Naive thymus-derived CD4-positive, alpha-beta T cell (primary cell): ENCODE data around the gene LRRC47. TPM values are rescaled to one million over a fixed set of nuclear protein-coding genes. Genes with fewer than 3 reads are reported as not detected.

Experiments used
- ATAC-seq: fragments of 150-1000 bp; cut with Tn5 transposase; 2 replicates; pipeline ENCODE4 v1.10.0; 2021; ENCODE audit warnings: mild to moderate bottlenecking, moderate library complexity
- CTCF ChIA-PET: fragments of 350-600 bp; sonication (Branson Sonifier 250); formaldehyde crosslinking; loops from one replicate; lab custom pipeline; 2021; ENCODE audit warnings: antibody characterized with exemption; lab: Charles Lee
- POLR2A ChIA-PET: fragments of 350-600 bp; sonication (Branson Sonifier 250); formaldehyde crosslinking; loops from one replicate; lab custom pipeline; 2021; ENCODE audit warnings: antibody characterized with exemption, inconsistent platforms; lab: Charles Lee
- DNase-seq, 9 donors: peaks; one replicate each; pipeline versions ENCODE4 v3.0.0 to v3.0.0-alpha.2; 2020 to 2022; ENCODE audit warnings: mixed read lengths in 1 of 9
- H3K27ac ChIP-seq: one replicate; pipeline ENCODE4 v1.7.0; 2013; ENCODE audit warnings: mild to moderate bottlenecking, low read depth, low read length, moderate library complexity
- H3K27me3 ChIP-seq, 2 donors: one replicate each; pipeline ENCODE4 v1.7.0; 2013; ENCODE audit warnings: low read length in 2 of 2, mild to moderate bottlenecking in 2 of 2, moderate library complexity in 2 of 2; ENCODE audit not compliant: control insufficient read depth in 2 of 2, insufficient read depth in 2 of 2
- H3K36me3 ChIP-seq, 3 experiments: 1 replicate in 2 of 3; 2 replicates in 1 of 3; pipeline ENCODE4 v1.7.0; 2013; ENCODE audit warnings: low read length in 3 of 3, mild to moderate bottlenecking in 3 of 3, moderate library complexity in 1 of 3; ENCODE audit not compliant: insufficient read depth in 3 of 3, control insufficient read depth in 2 of 3
- H3K4me1 ChIP-seq, 2 donors: one replicate each; pipeline ENCODE4 v1.7.0; 2013; ENCODE audit warnings: low read length in 2 of 2, mild to moderate bottlenecking in 2 of 2, moderate library complexity in 1 of 2; ENCODE audit not compliant: control insufficient read depth in 2 of 2, insufficient read depth in 2 of 2
- H3K4me3 ChIP-seq: 2 replicates; pipeline ENCODE4 v1.7.0; 2013; ENCODE audit warnings: mild to moderate bottlenecking, low read length
- H3K9me3 ChIP-seq, 3 experiments: 1 replicate in 2 of 3; 2 replicates in 1 of 3; pipeline ENCODE4 v1.7.0; 2013; ENCODE audit warnings: low read length in 3 of 3; ENCODE audit not compliant: control insufficient read depth in 2 of 3
- H3K27ac Mint-ChIP-seq, 9 donors: one replicate each; pipeline ENCODE4 v1.8.0; 2020 to 2022; ENCODE audit warnings: mixed read lengths in 9 of 9, mild to moderate bottlenecking in 8 of 9, moderate library complexity in 5 of 9, inconsistent platforms in 2 of 9
- H3K27me3 Mint-ChIP-seq, 5 donors: one replicate each; pipeline ENCODE4 v1.8.0; 2021 to 2022; ENCODE audit warnings: mixed read lengths in 5 of 5, mild to moderate bottlenecking in 1 of 5
- H3K36me3 Mint-ChIP-seq, 5 donors: one replicate each; pipeline ENCODE4 v1.8.0; 2020 to 2022; ENCODE audit warnings: mixed read lengths in 5 of 5, mild to moderate bottlenecking in 3 of 5, inconsistent platforms in 1 of 5
- H3K4me1 Mint-ChIP-seq, 7 donors: one replicate each; pipeline ENCODE4 v1.8.0; 2020 to 2022; ENCODE audit warnings: mixed read lengths in 7 of 7, mild to moderate bottlenecking in 3 of 7, inconsistent platforms in 1 of 7
- H3K4me3 Mint-ChIP-seq, 10 donors: one replicate each; pipeline ENCODE4 v1.8.0; 2020 to 2022; ENCODE audit warnings: mild to moderate bottlenecking in 10 of 10, mixed read lengths in 10 of 10, moderate library complexity in 6 of 10, inconsistent platforms in 2 of 10
- H3K9me3 Mint-ChIP-seq, 11 donors: one replicate each; pipeline ENCODE4 v1.8.0; 2020 to 2022; ENCODE audit warnings: mixed read lengths in 11 of 11, mild to moderate bottlenecking in 4 of 11, inconsistent platforms in 1 of 11, moderate library complexity in 1 of 11
- intact Hi-C, 2 donors: fragments of 100-400 bp; cut with micrococcal nuclease; formaldehyde crosslinking; loops; one replicate each; pipeline ENCODE4 v1.15.1; 2023
- polyA plus RNA-seq, 2 donors: library from polyadenylated mRNA; unstranded; fragments of 300-500 nt; fragmentation: Illumina TruSeq; gene quantifications; one replicate each; pipeline ENCODE4 v1.2.3, GENCODE V29; 2021
- total RNA-seq, 6 experiments: library from RNA in 5 of 6; stranded (reverse) in 5 of 6; gene quantifications; 1 replicate in 5 of 6; 2 replicates in 1 of 6; pipeline ENCODE4 v1.2.3 and lab custom pipeline; 2021 to 2026

LRRC47 gene
- total and polyA plus RNA-seq, 7 experiments from 2014 or later: 25.7 to 60.2 (median 39.1) TPM

- Mint-ChIP-seq H3K27ac (no peak overlapping the region), H3K9me3 (no peaks in the 10 kb centered on the region), H3K4me1 (peaks cover 2 to 18% (median 6%) of the 10 kb centered on the region in 7 donors), H3K36me3 (no peaks in the 10 kb centered on the region), H3K27me3 (peaks cover 0 to 7% (median 6%) of the 10 kb centered on the region in 5 donors), H3K4me3 (peak overlapping the region in 9 of 10 donors; percentile 32 to 78 (median 62))
- Histone ChIP-seq H3K36me3 (no peaks in the 10 kb centered on the region), H3K27me3 (no peaks in the 10 kb centered on the region), H3K4me3 (no peak overlapping the region), H3K27ac (no peak overlapping the region), H3K4me1 (peaks cover 5 to 12% of the 10 kb centered on the region in 2 donors), H3K9me3 (no peaks in the 10 kb centered on the region)
- intact Hi-C loops: loop anchor here in 1 of 2 donors (10.0 kb wide), 1 partner anchor 145 kb away; the partner anchor contains the start of gene TPRG1L
- DNase-seq (no peak), ATAC-seq (no peak)
- ChIA-PET CTCF (no interaction called here), POLR2A (interaction anchor here (1.3 kb wide), 1 partner anchor 22 kb away, joined by 3 read pairs; no protein-coding TSS in a partner anchor)
Measured at GRCh38 chr1:3770047-3770765, 26.1 kb downstream of the LRRC47 start.

GRCh38 chr1:3768811-3769390 lies 27.4 kb downstream of the LRRC47 start:
- H3K4me3 Mint-ChIP-seq: no peak overlapping the region
- CTCF ChIA-PET: no interaction called here

GRCh38 chr1:3767328-3767925 lies 28.9 kb downstream of the LRRC47 start:
- Mint-ChIP-seq H3K27me3 (peaks cover 0 to 13% (median 6%) of the 10 kb centered on the region in 5 donors), H3K4me1 (peaks cover 0 to 14% (median 6%) of the 10 kb centered on the region in 7 donors), H3K4me3 (no peak overlapping the region), H3K27ac (peak overlapping the region in 1 of 9 donors; percentile 82), H3K36me3 (no peaks in the 10 kb centered on the region), H3K9me3 (peaks cover 0 to 2% (median 0%) of the 10 kb centered on the region in 11 donors)
- no peak for DNase-seq
- Histone ChIP-seq H3K27me3 (no peaks in the 10 kb centered on the region), H3K4me1 (peaks cover 5 to 12% of the 10 kb centered on the region in 2 donors), H3K27ac (no peak overlapping the region), H3K9me3 (no peaks in the 10 kb centered on the region), H3K36me3 (no peaks in the 10 kb centered on the region), H3K4me3 (no peak overlapping the region)
- POLR2A ChIA-PET: no interaction called here
- no peak for ATAC-seq
- CTCF ChIA-PET: interaction anchor here (0.7 kb wide), 1 partner anchor 277 kb away, joined by 4 read pairs; no protein-coding TSS in a partner anchor
- intact Hi-C loops: no loop called here

More at GRCh38 chr1:3768811-3769390, 27.4 kb downstream of the LRRC47 start:
- DNase-seq (no peak), ATAC-seq (no peak)
- Mint-ChIP-seq H3K27me3 (peaks cover 0 to 13% (median 6%) of the 10 kb centered on the region in 5 donors), H3K9me3 (peaks cover 0 to 2% (median 0%) of the 10 kb centered on the region in 11 donors), H3K4me1 (peaks cover 2 to 14% (median 6%) of the 10 kb centered on the region in 7 donors), H3K27ac (no peak overlapping the region), H3K36me3 (no peaks in the 10 kb centered on the region)
- H3K9me3 ChIP-seq: no peaks in the 10 kb centered on the region
- H3K27me3 ChIP-seq: no peaks in the 10 kb centered on the region
- H3K36me3 ChIP-seq: no peaks in the 10 kb centered on the region
- H3K4me1 ChIP-seq: peaks cover 5 to 12% of the 10 kb centered on the region in 2 donors
- POLR2A ChIA-PET: interaction anchor here (0.7 to 1.3 kb wide), 3 partner anchors 21 to 28 kb away, joined by 3 read pairs; partner anchors contain the start of gene LRRC47
- no peak overlapping the region for H3K27ac ChIP-seq
- intact Hi-C loops: no loop called here
- no peak overlapping the region for H3K4me3 ChIP-seq

- Mint-ChIP-seq H3K27me3 (peaks cover 8 to 33% (median 16%) of the 10 kb centered on the region in 5 donors), H3K4me3 (no peak overlapping the region), H3K27ac (no peak overlapping the region), H3K9me3 (peaks cover 0 to 9% (median 0%) of the 10 kb centered on the region in 11 donors), H3K4me1 (no peaks in the 10 kb centered on the region), H3K36me3 (peaks cover 0 to 5% (median 0%) of the 10 kb centered on the region in 5 donors)
- ChIA-PET CTCF (no interaction called here), POLR2A (no interaction called here)
- DNase-seq: no peak
- Histone ChIP-seq H3K27ac (no peak overlapping the region), H3K36me3 (no peaks in the 10 kb centered on the region), H3K27me3 (no peaks in the 10 kb centered on the region), H3K9me3 (no peaks in the 10 kb centered on the region), H3K4me3 (no peak overlapping the region), H3K4me1 (no peaks in the 10 kb centered on the region)
- intact Hi-C loops: no loop called here
- ATAC-seq: no peak
Measured at GRCh38 chr1:3763351-3764125, 32.8 kb downstream of the LRRC47 start.

GRCh38 chr1:3762873-3763228 lies 33.4 kb downstream of the LRRC47 start:
- POLR2A ChIA-PET: no interaction called here
- Mint-ChIP-seq H3K4me3 (no peak overlapping the region), H3K36me3 (peaks cover 0 to 5% (median 0%) of the 10 kb centered on the region in 5 donors), H3K27ac (no peak overlapping the region), H3K27me3 (peaks cover 8 to 34% (median 16%) of the 10 kb centered on the region in 5 donors), H3K9me3 (peaks cover 0 to 9% (median 0%) of the 10 kb centered on the region in 11 donors), H3K4me1 (no peaks in the 10 kb centered on the region)
- ATAC-seq (no peak), DNase-seq (no peak)
- Histone ChIP-seq H3K27me3 (no peaks in the 10 kb centered on the region), H3K36me3 (no peaks in the 10 kb centered on the region), H3K9me3 (no peaks in the 10 kb centered on the region), H3K27ac (no peak overlapping the region), H3K4me1 (no peaks in the 10 kb centered on the region), H3K4me3 (no peak overlapping the region)
- intact Hi-C loops: no loop called here
- CTCF ChIA-PET: no interaction called here

GRCh38 chr1:3762151-3762872 lies 34.0 kb downstream of the LRRC47 start:
- Histone ChIP-seq H3K4me1 (no peaks in the 10 kb centered on the region), H3K9me3 (no peaks in the 10 kb centered on the region), H3K27me3 (no peaks in the 10 kb centered on the region), H3K4me3 (no peak overlapping the region), H3K27ac (no peak overlapping the region), H3K36me3 (no peaks in the 10 kb centered on the region)
- intact Hi-C loops: no loop called here
- H3K27ac Mint-ChIP-seq: no peak overlapping the region
- peaks cover 0 to 9% (median 0%) of the 10 kb centered on the region in 11 donors for H3K9me3 Mint-ChIP-seq
- no peak for ATAC-seq
- POLR2A ChIA-PET: no interaction called here
- H3K27me3 Mint-ChIP-seq: peaks cover 8 to 34% (median 16%) of the 10 kb centered on the region in 5 donors
- DNase-seq: no peak
- no peaks in the 10 kb centered on the region for H3K4me1 Mint-ChIP-seq
- no peak overlapping the region for H3K4me3 Mint-ChIP-seq
- CTCF ChIA-PET: no interaction called here
- peaks cover 0 to 5% (median 0%) of the 10 kb centered on the region in 5 donors for H3K36me3 Mint-ChIP-seq
